ENCODE data around the gene SPRYD3. TPM values are rescaled to one million over a fixed set of nuclear protein-coding genes. Genes with fewer than 3 reads are reported as not detected.

Gene SPRYD3
- total RNA-seq, 3 donors from 2014 or later, result 31.8 to 45.8 (median 36.3) TPM

DNA sequence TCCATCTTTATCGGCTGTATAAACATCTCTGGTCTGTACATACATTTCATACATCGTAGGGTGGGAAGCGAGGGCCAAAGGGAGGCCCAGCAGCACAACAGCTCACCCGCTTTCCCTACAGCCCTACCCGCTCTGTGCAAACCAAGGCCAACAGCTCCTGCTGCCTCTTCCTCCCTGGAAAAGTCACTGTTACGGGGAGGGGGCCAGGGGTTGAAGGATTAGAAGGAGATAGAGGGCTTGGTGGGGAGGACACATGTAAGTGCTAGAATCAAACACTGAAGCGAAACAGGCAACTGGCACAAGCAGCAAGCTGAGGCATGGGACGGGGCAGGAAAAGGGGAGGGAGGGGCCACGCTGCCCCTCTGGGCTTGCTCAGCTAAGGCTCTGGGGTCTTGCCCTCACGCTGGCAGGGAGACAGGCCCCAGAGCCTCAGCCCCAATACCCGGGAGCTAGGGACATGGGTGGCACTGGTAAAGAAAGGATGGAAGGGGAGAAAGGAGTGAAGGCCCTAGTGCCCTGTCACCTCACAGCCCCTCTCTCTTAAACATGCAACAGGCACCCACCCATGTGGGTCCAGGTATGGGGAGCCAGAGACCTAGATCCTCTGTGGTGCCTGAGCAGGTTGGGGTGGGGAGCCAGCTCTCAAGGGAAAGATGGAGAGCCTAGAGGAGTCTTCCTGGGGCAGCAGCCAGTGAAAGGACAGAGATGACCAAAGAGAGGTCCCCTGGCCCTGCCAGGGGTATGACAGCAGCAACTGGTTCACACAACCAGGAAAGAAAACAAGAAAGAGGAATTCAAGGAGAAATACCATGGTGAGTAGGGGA lies 14.4 kb downstream of the SPRYD3 start:
- TF ChIP-seq POLR2AphosphoS5 (IDR thresholded peaks at IDR 0.05), result peak in 1 of 3 donors; percentile 14
- TF ChIP-seq, protein P1, sequence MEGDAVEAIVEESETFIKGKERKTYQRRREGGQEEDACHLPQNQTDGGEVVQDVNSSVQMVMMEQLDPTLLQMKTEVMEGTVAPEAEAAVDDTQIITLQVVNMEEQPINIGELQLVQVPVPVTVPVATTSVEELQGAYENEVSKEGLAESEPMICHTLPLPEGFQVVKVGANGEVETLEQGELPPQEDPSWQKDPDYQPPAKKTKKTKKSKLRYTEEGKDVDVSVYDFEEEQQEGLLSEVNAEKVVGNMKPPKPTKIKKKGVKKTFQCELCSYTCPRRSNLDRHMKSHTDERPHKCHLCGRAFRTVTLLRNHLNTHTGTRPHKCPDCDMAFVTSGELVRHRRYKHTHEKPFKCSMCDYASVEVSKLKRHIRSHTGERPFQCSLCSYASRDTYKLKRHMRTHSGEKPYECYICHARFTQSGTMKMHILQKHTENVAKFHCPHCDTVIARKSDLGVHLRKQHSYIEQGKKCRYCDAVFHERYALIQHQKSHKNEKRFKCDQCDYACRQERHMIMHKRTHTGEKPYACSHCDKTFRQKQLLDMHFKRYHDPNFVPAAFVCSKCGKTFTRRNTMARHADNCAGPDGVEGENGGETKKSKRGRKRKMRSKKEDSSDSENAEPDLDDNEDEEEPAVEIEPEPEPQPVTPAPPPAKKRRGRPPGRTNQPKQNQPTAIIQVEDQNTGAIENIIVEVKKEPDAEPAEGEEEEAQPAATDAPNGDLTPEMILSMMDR (IDR thresholded peaks at IDR 0.05), result no peak
- intact Hi-C loops (cut with DNase I; ENCODE audit: low total_unique reads), result no loop called here
- Histone ChIP-seq H3K4me1 (peaks cover 17 to 20% of the 10 kb centered on the region in 2 donors), H3K27ac (peak overlapping the region; percentile 75 to 89), H3K36me3 (no peaks in the 10 kb centered on the region), H3K9me3 (no peaks in the 10 kb centered on the region), H3K27me3 (no peaks in the 10 kb centered on the region), H3K4me3 (peak overlapping the region in 1 of 3 donors; percentile 24)
- DNase-seq (ENCODE audit: low spot score in 2 of 2), result no peak

DNA sequence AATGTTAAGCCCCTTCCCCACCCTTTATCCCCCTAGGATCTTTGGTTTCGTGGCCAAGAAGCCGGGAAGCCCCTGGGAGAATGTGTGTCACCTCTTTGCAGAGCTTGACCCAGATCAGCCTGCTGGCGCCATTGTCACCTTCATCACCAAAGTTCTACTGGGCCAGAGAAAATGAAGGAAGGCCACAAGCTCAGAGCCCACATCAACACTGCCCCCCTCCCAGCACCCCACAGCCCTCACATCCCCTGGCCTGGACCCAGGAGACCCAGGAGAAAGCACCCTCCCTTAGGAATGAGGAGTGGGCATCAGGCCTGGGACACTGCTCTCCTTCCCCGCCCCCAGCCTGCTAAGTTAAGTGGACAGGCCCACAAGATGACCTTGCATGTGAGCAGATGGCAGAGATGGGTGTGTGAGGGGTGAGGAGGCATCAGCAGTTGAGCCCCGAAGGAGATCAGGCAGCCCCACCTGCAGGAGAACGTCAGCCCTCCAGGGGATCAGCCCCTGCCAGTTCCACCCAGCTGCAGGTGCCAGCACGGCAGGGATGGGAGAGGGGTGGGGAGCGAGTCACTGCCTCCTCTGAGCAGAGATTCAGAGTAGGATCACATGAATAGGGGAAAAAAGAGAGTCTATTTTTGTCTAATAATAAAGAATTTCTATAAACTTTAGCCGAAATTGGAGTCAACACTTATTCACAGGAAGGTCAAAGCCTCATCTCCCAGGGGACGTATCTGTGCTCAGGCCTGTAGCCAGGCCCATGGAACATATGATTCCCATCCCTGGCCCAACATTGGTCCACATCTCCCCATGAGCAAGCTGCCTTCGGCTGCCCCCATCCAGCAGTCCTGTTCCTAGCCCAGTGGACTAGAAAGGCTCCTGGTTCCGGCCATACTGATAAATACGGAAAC lies 15.2 kb downstream of the SPRYD3 start:
- Histone ChIP-seq H3K4me1 (peaks cover 15 to 20% of the 10 kb centered on the region in 2 donors), H3K27ac (peak overlapping the region; percentile 75 to 89), H3K9me3 (no peaks in the 10 kb centered on the region), H3K4me3 (no peak overlapping the region), H3K36me3 (no peaks in the 10 kb centered on the region), H3K27me3 (no peaks in the 10 kb centered on the region)
- intact Hi-C loops (cut with DNase I; ENCODE audit: low total_unique reads), result no loop called here
- no peak for TF ChIP-seq POLR2A (IDR thresholded peaks at IDR 0.05)
- peak in 2 of 3 donors; percentile 39 to 64 for TF ChIP-seq POLR2AphosphoS5 (IDR thresholded peaks at IDR 0.05)
- TF ChIP-seq, protein P1 (IDR thresholded peaks at IDR 0.05), result no peak
- DNase-seq (ENCODE audit: low spot score in 2 of 2), result no peak

DNA sequence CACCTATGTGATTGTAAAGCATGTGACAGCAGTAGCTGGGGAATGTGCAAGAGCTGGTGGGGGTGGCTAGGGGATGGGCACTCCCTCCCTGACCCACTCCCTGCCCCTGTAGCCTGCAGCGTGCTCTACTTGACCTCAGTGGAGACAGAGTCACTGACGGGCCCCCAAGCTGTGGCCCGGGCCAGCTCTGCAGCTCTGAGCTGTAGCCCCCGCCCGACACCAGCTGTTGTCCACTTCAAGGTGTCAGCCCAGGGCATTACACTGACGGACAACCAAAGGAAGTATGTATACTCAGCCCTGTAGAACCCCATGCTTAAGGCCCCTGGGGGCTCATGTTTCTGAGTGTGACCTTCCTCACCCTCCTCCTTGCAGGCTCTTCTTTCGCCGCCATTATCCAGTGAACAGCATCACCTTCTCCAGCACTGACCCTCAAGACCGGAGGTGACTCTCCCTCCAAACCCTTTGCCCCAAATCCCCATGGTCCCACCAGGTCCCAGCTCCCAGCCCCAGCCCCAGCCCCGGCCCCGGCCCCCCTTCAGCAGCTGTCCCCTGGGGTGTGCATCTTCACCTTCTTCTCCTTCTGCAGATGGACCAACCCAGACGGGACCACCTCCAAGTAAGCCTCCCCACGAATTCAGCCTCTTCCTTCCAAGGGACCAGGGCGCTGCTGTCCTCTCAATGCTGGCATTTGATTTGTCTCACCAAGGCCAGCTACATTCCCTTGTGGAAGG lies 16.0 kb downstream of the SPRYD3 start:
- Histone ChIP-seq H3K27me3 (no peaks in the 10 kb centered on the region), H3K4me1 (peaks cover 15 to 20% of the 10 kb centered on the region in 2 donors), H3K36me3 (no peaks in the 10 kb centered on the region), H3K27ac (peak overlapping the region; percentile 75 to 89), H3K4me3 (no peak overlapping the region), H3K9me3 (no peaks in the 10 kb centered on the region)
- intact Hi-C loops (cut with DNase I; ENCODE audit: low total_unique reads), result no loop called here
- TF ChIP-seq POLR2AphosphoS5 (IDR thresholded peaks at IDR 0.05) (no peak), POLR2A (IDR thresholded peaks at IDR 0.05) (no peak)
- TF ChIP-seq, protein P1 (IDR thresholded peaks at IDR 0.05), result no peak
- DNase-seq (ENCODE audit: low spot score in 2 of 2), result no peak

DNA sequence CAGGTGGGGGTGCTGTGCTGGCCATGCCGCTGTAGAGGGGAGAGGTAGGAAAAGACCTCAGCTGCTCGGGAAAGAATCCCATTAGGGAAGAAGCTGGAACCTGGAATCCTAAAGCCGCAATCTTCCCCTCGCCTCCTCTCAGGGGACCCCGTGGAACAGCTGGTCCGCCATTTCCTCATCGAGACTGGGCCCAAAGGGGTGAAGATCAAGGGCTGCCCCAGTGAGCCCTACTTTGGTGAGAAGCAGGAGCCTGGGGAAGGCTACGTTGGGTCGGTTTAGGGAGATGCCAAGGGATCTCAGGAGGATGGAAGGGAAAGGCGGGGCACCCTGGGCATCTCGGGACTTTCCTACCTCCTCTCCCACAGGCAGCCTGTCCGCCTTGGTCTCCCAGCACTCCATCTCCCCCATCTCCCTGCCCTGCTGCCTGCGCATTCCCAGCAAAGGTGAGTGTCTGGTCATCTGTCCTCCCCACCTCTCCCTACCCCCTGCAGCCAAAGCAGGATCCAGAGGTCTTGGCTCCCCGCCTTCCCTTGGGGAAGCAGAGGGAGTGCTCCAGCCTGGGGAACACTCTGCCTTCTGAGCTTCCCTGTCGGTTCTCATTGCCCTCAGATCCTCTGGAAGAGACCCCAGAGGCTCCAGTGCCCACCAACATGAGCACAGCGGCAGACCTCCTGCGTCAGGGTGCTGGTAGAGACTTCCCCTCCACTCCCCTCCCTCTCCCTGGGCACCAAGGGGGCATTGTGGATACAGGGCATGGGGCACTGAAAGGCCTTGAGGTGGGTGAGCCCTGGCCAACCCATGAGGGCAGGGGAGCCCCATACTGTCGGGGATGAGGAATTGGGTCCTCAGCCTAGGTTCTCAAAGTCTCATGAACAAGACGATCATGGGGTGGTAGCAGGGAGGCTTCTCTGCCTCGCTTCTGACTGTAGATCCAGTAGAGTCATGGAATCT lies 16.9 kb downstream of the SPRYD3 start:
- H3K27me3 ChIP-seq, result no peaks in the 10 kb centered on the region
- no peaks in the 10 kb centered on the region for H3K36me3 ChIP-seq
- intact Hi-C loops (cut with DNase I; ENCODE audit: low total_unique reads), result no loop called here
- H3K27ac ChIP-seq, result peak overlapping the region; percentile 75 to 89
- H3K4me1 ChIP-seq, result peaks cover 15 to 20% of the 10 kb centered on the region in 2 donors
- H3K9me3 ChIP-seq, result no peaks in the 10 kb centered on the region
- DNase-seq (ENCODE audit: low spot score in 2 of 2), result no peak
- TF ChIP-seq, protein P1 (IDR thresholded peaks at IDR 0.05), result no peak
- TF ChIP-seq POLR2A (IDR thresholded peaks at IDR 0.05) (no peak), POLR2AphosphoS5 (IDR thresholded peaks at IDR 0.05) (no peak)
- no peak overlapping the region for H3K4me3 ChIP-seq
